K562 (cell line): ENCODE data around the gene PRKAG2. TPM values are rescaled to one million over a fixed set of nuclear protein-coding genes. Genes with fewer than 3 reads are reported as not detected.

ENCODE experiments used
- ATAC-seq: fragments of 200-7000 bp; cut with Tn5 transposase; 3 replicates; pipeline ENCODE4 v1.9.1; 2020; ENCODE audit warnings: moderate library complexity
- BruUV-seq: library from RNA; stranded (reverse); fragments of 400-500 nt; replicated peaks from 2 replicates; lab custom pipeline; 2021; lab: Mats Ljungman, UMichigan
- CTCF ChIA-PET: fragments of 300-600 bp; formaldehyde crosslinking; extraction: SDS; loops from one replicate; lab custom pipeline; 2021; ENCODE audit warnings: low intra/inter-chr PET ratio; lab: Yijun Ruan, JAX
- POLR2A ChIA-PET: fragments of 300-600, 350-650 bp; sonication (Branson Sonifier 250); formaldehyde crosslinking; extraction: SDS; loops from one replicate; lab custom pipeline; 2021; ENCODE audit warnings: antibody characterized with exemption, inconsistent platforms; lab: Yijun Ruan, JAX
- DNase-seq, 4 experiments: peaks; one replicate each; pipeline versions ENCODE4 v3.0.0 to v3.0.0-alpha.2; 2011 to 2018; ENCODE audit warnings: low spot score in 3 of 4, mixed read lengths in 3 of 4; ENCODE audit errors: extremely low read depth in 1 of 4
- FAIRE-seq: peaks from 2 replicates; lab custom pipeline; 2011; peaks lifted over from hg19 to GRCh38; lab: Jason Lieb, UNC
- H2AFZ ChIP-seq: 2 replicates; pipeline ENCODE4 v1.6.0; 2011; ENCODE audit warnings: low read depth, low read length, control low read depth, inconsistent platforms
- H3K27ac ChIP-seq: fragments of 200-600 bp; 3 replicates; pipeline ENCODE4 v1.8.0; 2011; ENCODE audit warnings: low read depth, mild to moderate bottlenecking, control low read depth, inconsistent platforms, low read length, moderate library complexity, mixed read lengths; ENCODE audit errors: extremely low read depth
- H3K27me3 ChIP-seq, 2 experiments: fragments of 300-600 bp in 1 of 2; 2 replicates in 1 of 2; 3 replicates in 1 of 2; pipeline versions ENCODE4 v1.6.0 to v1.8.0; 2011; ENCODE audit warnings: inconsistent platforms in 2 of 2, low read length in 2 of 2, mild to moderate bottlenecking in 1 of 2, mixed read lengths in 1 of 2, moderate library complexity in 1 of 2; ENCODE audit not compliant: control insufficient read depth in 2 of 2, insufficient read depth in 2 of 2
- H3K36me3 ChIP-seq: fragments of 300-600 bp; 3 replicates; pipeline ENCODE4 v1.8.0; 2011; ENCODE audit warnings: mild to moderate bottlenecking, low read length, inconsistent platforms; ENCODE audit not compliant: control insufficient read depth, insufficient read depth
- H3K4me1 ChIP-seq, 2 experiments: fragments of 200-600 bp in 1 of 2; replicated peaks in 1 of 2; 2 replicates in 1 of 2; 3 replicates in 1 of 2; pipeline versions ENCODE4 v1.5.1 to v1.8.0; 2011; ENCODE audit warnings: inconsistent platforms in 2 of 2, low read length in 2 of 2, mild to moderate bottlenecking in 1 of 2, mixed read lengths in 1 of 2, moderate library complexity in 1 of 2; ENCODE audit not compliant: control insufficient read depth in 2 of 2, insufficient read depth in 2 of 2
- H3K4me2 ChIP-seq: 2 replicates; pipeline ENCODE4 v1.6.1; 2011; ENCODE audit warnings: low read length, control low read depth, inconsistent platforms, mixed read lengths; ENCODE audit not compliant: insufficient read depth
- H3K4me3 ChIP-seq: fragments of 200-600 bp; sonication (generic), shearing (Covaris generic); 2 replicates; pipeline ENCODE4 v1.5.1; 2016; ENCODE audit warnings: control low read depth, inconsistent platforms
- H3K79me2 ChIP-seq: fragments of 200-600 bp; 3 replicates; pipeline ENCODE4 v1.8.0; 2011; ENCODE audit warnings: low read length, inconsistent platforms; ENCODE audit not compliant: control insufficient read depth, insufficient read depth
- H3K9ac ChIP-seq, 2 experiments: 2 replicates each; pipeline versions ENCODE4 v1.6.0 to v1.6.1; 2011; ENCODE audit warnings: low read depth in 2 of 2, low read length in 2 of 2, control low read depth in 1 of 2, inconsistent platforms in 1 of 2, mild to moderate bottlenecking in 1 of 2, mixed read lengths in 1 of 2; ENCODE audit not compliant: insufficient read depth in 1 of 2
- H3K9me1 ChIP-seq: one replicate; pipeline ENCODE4 v1.6.0; 2011; ENCODE audit warnings: inconsistent platforms, mild to moderate bottlenecking, low read length, moderate library complexity; ENCODE audit not compliant: control insufficient read depth, insufficient read depth
- H3K9me3 ChIP-seq: replicated peaks from 2 replicates; pipeline ENCODE4 v1.5.1; 2011; ENCODE audit warnings: low read depth, low read length, inconsistent platforms; ENCODE audit not compliant: control insufficient read depth, insufficient read depth
- H4K20me1 ChIP-seq: replicated peaks from 2 replicates; pipeline ENCODE4 v1.6.1; 2011; ENCODE audit warnings: low read length, inconsistent platforms, mixed read lengths; ENCODE audit not compliant: control insufficient read depth, insufficient read depth
- EP400 ChIP-seq: fragments of 450-650 bp; IDR thresholded peaks from 2 replicates; pipeline ENCODE4 v1.6.1; 2017; ENCODE audit warnings: antibody characterized with exemption, mild to moderate bottlenecking, moderate library complexity
- HMG20B ChIP-seq: fragments of 250-450 bp; sonication (Bioruptor Pico); IDR thresholded peaks from 2 replicates; pipeline ENCODE4 v1.5.0; 2021; ENCODE audit warnings: mild to moderate bottlenecking
- PCBP2 ChIP-seq: fragments of 200-400 bp; formaldehyde crosslinking; IDR thresholded peaks from 2 replicates; pipeline ENCODE4 v1.6.1; 2018; ENCODE audit warnings: low read length, low read depth, mild to moderate bottlenecking, moderate library complexity; ENCODE audit not compliant: poor library complexity, severe bottlenecking
- RB1 ChIP-seq: fragments of 450-650 bp; IDR thresholded peaks from 2 replicates; pipeline ENCODE4 v1.6.1; 2017; ENCODE audit warnings: low read depth, mild to moderate bottlenecking
- SMARCA5 ChIP-seq: fragments of 450-650 bp; IDR thresholded peaks from 2 replicates; pipeline ENCODE4 v1.6.1; 2016
- TAF7 ChIP-seq: fragments of 450-650 bp; IDR thresholded peaks from 2 replicates; pipeline ENCODE4 v1.6.1; 2016; ENCODE audit warnings: missing genetic modification characterization, missing compliant biosample characterization
- ZKSCAN8 ChIP-seq: fragments of 200-800 bp; sonication (Bioruptor generic); IDR thresholded peaks from 2 replicates; pipeline ENCODE4 v1.6.1; 2016; ENCODE audit warnings: missing genetic modification characterization, missing compliant biosample characterization
- ZNF124 ChIP-seq: sonication (generic); formaldehyde crosslinking; IDR thresholded peaks from 2 replicates; pipeline ENCODE4 v1.8.1; 2022; ENCODE audit warnings: missing genetic modification reagents
- ZNF57 ChIP-seq: fragments of 450-650 bp; formaldehyde crosslinking; IDR thresholded peaks from 2 replicates; pipeline ENCODE4 v1.4.0; 2020; ENCODE audit warnings: mild to moderate bottlenecking, moderate library complexity
- WGBS: fragments of 100-300 bp; shearing (Covaris generic); methylation state at CpG from one replicate; pipeline ENCODE4 v1.1.6; 2016; ENCODE audit warnings: low coverage, mixed read lengths; ENCODE audit not compliant: insufficient coverage; ENCODE audit errors: missing lambda C conversion rate; 5-methylcytosine and 5-hydroxymethylcytosine counted together
- in situ Hi-C: fragments of 300-500 bp; cut with MboI; formaldehyde crosslinking; loops from 4 replicates; pipeline ENCODE4 v1.15.0; 2018; ENCODE audit warnings: inconsistent platforms, mixed read lengths
- intact Hi-C: fragments of 100-400 bp; cut with micrococcal nuclease; formaldehyde crosslinking; loops from 2 replicates; pipeline ENCODE4 v1.14.2; 2022
- polyA plus RNA-seq, 8 experiments: library from polyadenylated mRNA; depleted of rRNA in 4 of 8; stranded (reverse) in 5 of 8; unstranded in 3 of 8; fragments of >200 nt; fragmentation: Nextera tagmentation in 2 of 8; fragmentation: Illumina TruSeq in 1 of 8; extraction: Ambion mirVana in 2 of 8; extraction: Trizol in 1 of 8; gene quantifications; 2 replicates each; pipeline versions ENCODE4 v1.2.1 to v1.2.3, GENCODE V29; 2011 to 2014; ENCODE audit warnings: inconsistent platforms in 1 of 8, missing spikeins in 1 of 8
- total RNA-seq, 7 experiments: library from RNA; depleted of rRNA in 6 of 7; stranded (reverse); fragments of >200 nt in 6 of 7; fragmentation: Illumina TruSeq in 2 of 7; extraction: Trizol in 2 of 7; gene quantifications; 2 replicates each; pipeline versions ENCODE4 v1.2.1 to v1.2.3, GENCODE V29; 2011 to 2021; ENCODE audit warnings: low replicate concordance in 1 of 7
- TF ChIP-seq, protein P1 (sequence below): IDR thresholded peaks from 2 replicates; pipeline ENCODE4 v1.6.1; 2016; ENCODE audit warnings: missing genetic modification characterization, missing compliant biosample characterization
- TF ChIP-seq, protein P2 (sequence below): fragments of 450-650 bp; IDR thresholded peaks from 2 replicates; pipeline ENCODE4 v1.6.1; 2016; ENCODE audit warnings: antibody characterized with exemption
- TF ChIP-seq, protein P3 (sequence below): sonication (generic); formaldehyde crosslinking; IDR thresholded peaks from 2 replicates; pipeline ENCODE4 v1.8.0; 2022; ENCODE audit warnings: mild to moderate bottlenecking, missing genetic modification reagents

PRKAG2 gene
- total and polyA plus RNA-seq, 9 of the 15 experiments (the other 6 are each of a cell fraction or from before 2014, with no cell fraction given) = 0.99 to 5.6 (median 3.3) TPM

DNA sequence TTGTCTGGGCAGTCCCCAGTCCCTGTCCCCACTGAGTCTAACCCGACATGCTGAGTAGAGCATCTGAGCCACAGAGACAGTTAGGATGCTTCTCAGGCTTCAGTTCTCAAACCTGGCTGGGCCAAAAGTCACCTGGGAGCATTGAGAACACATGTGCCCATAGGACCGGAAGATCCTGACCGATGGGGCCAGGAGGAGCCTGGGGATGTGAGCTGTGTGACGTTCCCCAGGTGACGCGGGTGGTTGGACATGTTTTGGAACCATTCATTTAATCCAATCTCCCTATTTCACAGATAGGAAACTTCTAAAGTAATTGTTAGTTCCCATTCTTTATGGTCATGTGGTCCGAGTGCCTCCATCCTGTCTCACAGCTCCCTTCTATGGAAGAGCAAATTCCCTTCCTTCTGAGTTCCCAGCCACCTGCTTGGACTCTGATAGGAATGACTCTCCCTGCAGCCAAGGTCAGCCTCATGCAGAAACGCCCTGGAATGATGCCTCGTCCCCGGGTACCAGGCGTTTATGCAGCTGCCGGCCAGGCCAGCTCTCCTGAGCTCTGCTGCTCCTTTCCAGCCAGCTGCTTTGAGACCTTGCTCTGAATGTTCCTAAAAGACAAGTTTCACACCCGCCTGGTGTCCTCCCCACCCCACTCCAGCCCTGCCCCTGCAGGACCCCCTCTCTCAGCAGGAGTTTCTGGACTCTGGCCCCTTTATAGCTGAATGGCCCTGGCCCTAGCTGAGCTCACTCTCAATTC lies 190.7 kb downstream of the PRKAG2 start:
- no TSS peak for BruUV-seq
- POLR2A ChIA-PET = interaction anchor here (0.6 to 1.2 kb wide), 3 partner anchors 9 to 355 kb away, joined by 3 to 4 read pairs (median 3); no protein-coding TSS in a partner anchor
- H3K9me1 ChIP-seq = no peaks in the 10 kb centered on the region
- peaks cover 46 to 77% of the 10 kb centered on the region in 2 experiments for H3K27me3 ChIP-seq
- DNase-seq (no peak), ATAC-seq (no peak), FAIRE-seq (no peak)
- H3K79me2 ChIP-seq = no peaks in the 10 kb centered on the region
- H3K9ac ChIP-seq = no peak overlapping the region
- no peak for TF ChIP-seq TAF7 (tag)
- TF ChIP-seq, protein P1, sequence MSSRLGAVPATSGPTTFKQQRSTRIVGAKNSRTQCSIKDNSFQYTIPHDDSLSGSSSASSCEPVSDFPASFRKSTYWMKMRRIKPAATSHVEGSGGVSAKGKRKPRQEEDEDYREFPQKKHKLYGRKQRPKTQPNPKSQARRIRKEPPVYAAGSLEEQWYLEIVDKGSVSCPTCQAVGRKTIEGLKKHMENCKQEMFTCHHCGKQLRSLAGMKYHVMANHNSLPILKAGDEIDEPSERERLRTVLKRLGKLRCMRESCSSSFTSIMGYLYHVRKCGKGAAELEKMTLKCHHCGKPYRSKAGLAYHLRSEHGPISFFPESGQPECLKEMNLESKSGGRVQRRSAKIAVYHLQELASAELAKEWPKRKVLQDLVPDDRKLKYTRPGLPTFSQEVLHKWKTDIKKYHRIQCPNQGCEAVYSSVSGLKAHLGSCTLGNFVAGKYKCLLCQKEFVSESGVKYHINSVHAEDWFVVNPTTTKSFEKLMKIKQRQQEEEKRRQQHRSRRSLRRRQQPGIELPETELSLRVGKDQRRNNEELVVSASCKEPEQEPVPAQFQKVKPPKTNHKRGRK (tag) = no peak
- TF ChIP-seq ZNF124 = no peak
- no peak for TF ChIP-seq EP400
- no peak for TF ChIP-seq PCBP2
- TF ChIP-seq HMG20B (CRISPR knock-in tag) = no peak
- TF ChIP-seq ZNF57 = no peak
- TF ChIP-seq, protein P2, sequence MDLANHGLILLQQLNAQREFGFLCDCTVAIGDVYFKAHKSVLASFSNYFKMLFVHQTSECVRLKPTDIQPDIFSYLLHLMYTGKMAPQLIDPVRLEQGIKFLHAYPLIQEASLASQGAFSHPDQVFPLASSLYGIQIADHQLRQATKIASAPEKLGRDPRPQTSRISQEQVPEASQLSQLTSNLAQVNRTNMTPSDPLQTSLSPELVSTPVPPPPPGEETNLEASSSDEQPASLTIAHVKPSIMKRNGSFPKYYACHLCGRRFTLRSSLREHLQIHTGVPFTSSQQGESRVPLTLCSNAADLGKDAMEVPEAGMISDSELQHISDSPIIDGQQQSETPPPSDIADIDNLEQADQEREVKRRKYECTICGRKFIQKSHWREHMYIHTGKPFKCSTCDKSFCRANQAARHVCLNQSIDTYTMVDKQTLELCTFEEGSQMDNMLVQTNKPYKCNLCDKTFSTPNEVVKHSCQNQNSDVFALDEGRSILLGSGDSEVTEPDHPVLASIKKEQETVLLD = no peak
- no peak for TF ChIP-seq ZKSCAN8 (CRISPR knock-in tag)
- no peak for TF ChIP-seq RB1
- TF ChIP-seq SMARCA5 = no peak
- TF ChIP-seq, protein P3, sequence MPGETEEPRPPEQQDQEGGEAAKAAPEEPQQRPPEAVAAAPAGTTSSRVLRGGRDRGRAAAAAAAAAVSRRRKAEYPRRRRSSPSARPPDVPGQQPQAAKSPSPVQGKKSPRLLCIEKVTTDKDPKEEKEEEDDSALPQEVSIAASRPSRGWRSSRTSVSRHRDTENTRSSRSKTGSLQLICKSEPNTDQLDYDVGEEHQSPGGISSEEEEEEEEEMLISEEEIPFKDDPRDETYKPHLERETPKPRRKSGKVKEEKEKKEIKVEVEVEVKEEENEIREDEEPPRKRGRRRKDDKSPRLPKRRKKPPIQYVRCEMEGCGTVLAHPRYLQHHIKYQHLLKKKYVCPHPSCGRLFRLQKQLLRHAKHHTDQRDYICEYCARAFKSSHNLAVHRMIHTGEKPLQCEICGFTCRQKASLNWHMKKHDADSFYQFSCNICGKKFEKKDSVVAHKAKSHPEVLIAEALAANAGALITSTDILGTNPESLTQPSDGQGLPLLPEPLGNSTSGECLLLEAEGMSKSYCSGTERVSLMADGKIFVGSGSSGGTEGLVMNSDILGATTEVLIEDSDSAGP (CRISPR knock-in tag) = no peak
- intact Hi-C loops = no loop called here
- CTCF ChIA-PET = no interaction called here
- H3K27ac ChIP-seq = no peak overlapping the region
- H4K20me1 ChIP-seq = no peaks in the 10 kb centered on the region
- no peak overlapping the region for H2AFZ ChIP-seq
- in situ Hi-C loops = no loop called here
- no peaks in the 10 kb centered on the region for H3K36me3 ChIP-seq
- H3K4me3 ChIP-seq = no peak overlapping the region
- H3K4me1 ChIP-seq = peaks cover 11 to 13% of the 10 kb centered on the region in 2 experiments
- 9% methylated on average over 13 of the region's 13 CpGs for WGBS
- no peak overlapping the region for H3K4me2 ChIP-seq
- H3K9me3 ChIP-seq = no peaks in the 10 kb centered on the region
